GM19193 (cell line): ENCODE measurements around the gene TDRD1.

Experiments
- POLR2A ChIP-seq: IDR thresholded peaks from 4 replicates; pipeline ENCODE4 v1.6.1; 2011; ENCODE audit not compliant: insufficient read depth, insufficient read length; ENCODE audit errors: extremely low read depth

Gene TDRD1

GRCh38 chr10:114179148-114179547, at the start of gene TDRD1:
TDRD1 (plus strand) TSS chr10:114179353; CDS start chr10:114187832, 8,479 bp downstream.
- TF ChIP-seq POLR2A, result no peak

GRCh38 chr10:114131094-114131493, 48.1 kb upstream of the TDRD1 start:
- TF ChIP-seq POLR2A, result no peak

GRCh38 chr10:114135476-114135875, 43.7 kb upstream of the TDRD1 start:
- no peak for TF ChIP-seq POLR2A

- no peak for TF ChIP-seq POLR2A
Observed at GRCh38 chr10:114138581-114138980, 40.6 kb upstream of the TDRD1 start.

GRCh38 chr10:114140036-114140435, 39.1 kb upstream of the TDRD1 start:
- no peak for TF ChIP-seq POLR2A

GRCh38 chr10:114142018-114142417, 37.1 kb upstream of the TDRD1 start:
- TF ChIP-seq POLR2A, result no peak

- TF ChIP-seq POLR2A, result no peak
Observed at GRCh38 chr10:114143160-114143559, 36.0 kb upstream of the TDRD1 start.

GRCh38 chr10:114151486-114151885, 27.7 kb upstream of the TDRD1 start:
- no peak for TF ChIP-seq POLR2A

GRCh38 chr10:114151892-114152291, 27.3 kb upstream of the TDRD1 start:
- TF ChIP-seq POLR2A, result no peak

GRCh38 chr10:114157912-114158311, 21.2 kb upstream of the TDRD1 start:
- no peak for TF ChIP-seq POLR2A

- TF ChIP-seq POLR2A, result no peak
Observed at GRCh38 chr10:114163062-114163461, 16.1 kb upstream of the TDRD1 start.

GRCh38 chr10:114166043-114166442, 13.1 kb upstream of the TDRD1 start:
- TF ChIP-seq POLR2A, result no peak

- no peak for TF ChIP-seq POLR2A
Observed at GRCh38 chr10:114166494-114166893, 12.7 kb upstream of the TDRD1 start.

- no peak for TF ChIP-seq POLR2A
Observed at GRCh38 chr10:114167985-114168384, 11.2 kb upstream of the TDRD1 start.

GRCh38 chr10:114168450-114169009, 10.6 kb upstream of the TDRD1 start:
- no peak for TF ChIP-seq POLR2A

- no peak for TF ChIP-seq POLR2A
Observed at GRCh38 chr10:114172216-114172615, 6.9 kb upstream of the TDRD1 start.
